ENCODE results near the gene LPP.

LPP gene

GRCh38 chr3:188756241-188756640, 602.3 kb downstream of the LPP start:
- H3K9me3 ChIP-seq (ENCODE audit: control insufficient read depth, insufficient read depth, low read length), result no peaks in the 10 kb centered on the region
- no peak overlapping the region for H3K9ac ChIP-seq (ENCODE audit: low read depth, low read length)
- no peaks in the 10 kb centered on the region; the same call in 1 of the 2 replicates for H3K36me3 ChIP-seq (ENCODE audit: insufficient read depth, low read length)
- H3K4me1 ChIP-seq (ENCODE audit: insufficient read depth, low read length), result no peaks in the 10 kb centered on the region

- Histone ChIP-seq H3K36me3 (ENCODE audit: insufficient read depth, low read length) (no peaks in the 10 kb centered on the region), H3K9ac (ENCODE audit: low read depth, low read length) (no peak overlapping the region), H3K4me1 (ENCODE audit: insufficient read depth, low read length) (no peaks in the 10 kb centered on the region), H3K9me3 (ENCODE audit: control insufficient read depth, insufficient read depth, low read length) (no peaks in the 10 kb centered on the region)
Measured at GRCh38 chr3:188759336-188760005, 605.5 kb downstream of the LPP start.

- no peak overlapping the region for H3K9ac ChIP-seq (ENCODE audit: low read depth, low read length)
- no peaks in the 10 kb centered on the region for H3K36me3 ChIP-seq (ENCODE audit: insufficient read depth, low read length)
- no peaks in the 10 kb centered on the region for H3K4me1 ChIP-seq (ENCODE audit: insufficient read depth, low read length)
- no peaks in the 10 kb centered on the region for H3K9me3 ChIP-seq (ENCODE audit: control insufficient read depth, insufficient read depth, low read length)
Measured at GRCh38 chr3:188760408-188760807, 606.5 kb downstream of the LPP start.

GRCh38 chr3:188761439-188761838, 607.5 kb downstream of the LPP start:
- H3K4me1 ChIP-seq (ENCODE audit: insufficient read depth, low read length), result no peaks in the 10 kb centered on the region
- no peaks in the 10 kb centered on the region for H3K9me3 ChIP-seq (ENCODE audit: control insufficient read depth, insufficient read depth, low read length)
- no peak overlapping the region for H3K9ac ChIP-seq (ENCODE audit: low read depth, low read length)
- no peaks in the 10 kb centered on the region for H3K36me3 ChIP-seq (ENCODE audit: insufficient read depth, low read length)

GRCh38 chr3:188761964-188762363, 608.0 kb downstream of the LPP start:
- H3K36me3 ChIP-seq (ENCODE audit: insufficient read depth, low read length), result no peaks in the 10 kb centered on the region
- no peak overlapping the region for H3K9ac ChIP-seq (ENCODE audit: low read depth, low read length)
- no peaks in the 10 kb centered on the region for H3K9me3 ChIP-seq (ENCODE audit: control insufficient read depth, insufficient read depth, low read length)
- no peaks in the 10 kb centered on the region for H3K4me1 ChIP-seq (ENCODE audit: insufficient read depth, low read length)

GRCh38 chr3:188764609-188765008, 610.7 kb downstream of the LPP start:
- Histone ChIP-seq H3K36me3 (ENCODE audit: insufficient read depth, low read length) (no peaks in the 10 kb centered on the region), H3K9ac (ENCODE audit: low read depth, low read length) (no peak overlapping the region)

GRCh38 chr3:188769831-188770230, 615.9 kb downstream of the LPP start:
- Histone ChIP-seq H3K36me3 (ENCODE audit: insufficient read depth, low read length) (no peaks in the 10 kb centered on the region), H3K9me3 (ENCODE audit: control insufficient read depth, insufficient read depth, low read length) (no peaks in the 10 kb centered on the region), H3K9ac (ENCODE audit: low read depth, low read length) (no peak overlapping the region), H3K4me1 (ENCODE audit: insufficient read depth, low read length) (0 out of 2 replicates have a peak, but pooled peaks cover 6% of the 10 kb centered on the region)

More at GRCh38 chr3:188764609-188765008, 610.7 kb downstream of the LPP start:
- H3K9me3 ChIP-seq (ENCODE audit: control insufficient read depth, insufficient read depth, low read length), result no peaks in the 10 kb centered on the region
- H3K4me1 ChIP-seq (ENCODE audit: insufficient read depth, low read length), result 0 out of 2 replicates have a peak, but pooled peaks cover 5% of the 10 kb centered on the region

GRCh38 chr3:188772886-188773285, 618.9 kb downstream of the LPP start:
- no peaks in the 10 kb centered on the region for H3K9me3 ChIP-seq (ENCODE audit: control insufficient read depth, insufficient read depth, low read length)
- 0 out of 2 replicates have a peak, but pooled peaks cover 6% of the 10 kb centered on the region for H3K4me1 ChIP-seq (ENCODE audit: insufficient read depth, low read length)
- no peaks in the 10 kb centered on the region for H3K36me3 ChIP-seq (ENCODE audit: insufficient read depth, low read length)
- H3K9ac ChIP-seq (ENCODE audit: low read depth, low read length), result no peak overlapping the region

GRCh38 chr3:188775412-188775811, 621.5 kb downstream of the LPP start:
- no peaks in the 10 kb centered on the region for H3K9me3 ChIP-seq (ENCODE audit: control insufficient read depth, insufficient read depth, low read length)
- H3K4me1 ChIP-seq (ENCODE audit: insufficient read depth, low read length), result no peaks in the 10 kb centered on the region
- no peaks in the 10 kb centered on the region for H3K36me3 ChIP-seq (ENCODE audit: insufficient read depth, low read length)
- H3K9ac ChIP-seq (ENCODE audit: low read depth, low read length), result no peak overlapping the region

GRCh38 chr3:188776447-188776846, 622.5 kb downstream of the LPP start:
- Histone ChIP-seq H3K9ac (ENCODE audit: low read depth, low read length) (no peak overlapping the region), H3K4me1 (ENCODE audit: insufficient read depth, low read length) (no peaks in the 10 kb centered on the region), H3K36me3 (ENCODE audit: insufficient read depth, low read length) (no peaks in the 10 kb centered on the region), H3K9me3 (ENCODE audit: control insufficient read depth, insufficient read depth, low read length) (no peaks in the 10 kb centered on the region)

GRCh38 chr3:188778091-188778852, 624.3 kb downstream of the LPP start:
- Histone ChIP-seq H3K9ac (ENCODE audit: low read depth, low read length) (no peak overlapping the region), H3K9me3 (ENCODE audit: control insufficient read depth, insufficient read depth, low read length) (no peaks in the 10 kb centered on the region), H3K36me3 (ENCODE audit: insufficient read depth, low read length) (no peaks in the 10 kb centered on the region), H3K4me1 (ENCODE audit: insufficient read depth, low read length) (no peaks in the 10 kb centered on the region)

- Histone ChIP-seq H3K9me3 (ENCODE audit: control insufficient read depth, insufficient read depth, low read length) (no peaks in the 10 kb centered on the region), H3K36me3 (ENCODE audit: insufficient read depth, low read length) (no peaks in the 10 kb centered on the region), H3K9ac (ENCODE audit: low read depth, low read length) (no peak overlapping the region), H3K4me1 (ENCODE audit: insufficient read depth, low read length) (no peaks in the 10 kb centered on the region)
Measured at GRCh38 chr3:188779281-188779980, 625.5 kb downstream of the LPP start.

GRCh38 chr3:188780193-188781147, 626.5 kb downstream of the LPP start:
- Histone ChIP-seq H3K36me3 (ENCODE audit: insufficient read depth, low read length) (no peaks in the 10 kb centered on the region), H3K9ac (ENCODE audit: low read depth, low read length) (no peak overlapping the region), H3K9me3 (ENCODE audit: control insufficient read depth, insufficient read depth, low read length) (no peaks in the 10 kb centered on the region), H3K4me1 (ENCODE audit: insufficient read depth, low read length) (no peaks in the 10 kb centered on the region)
